Stimulated activated naive CD4-positive, alpha-beta T cell (primary cell): ENCODE data around the gene BCL3.
"Not testable (repeated sequence)": the region's sequence is repeated elsewhere in the genome, so short reads cannot be mapped to it uniquely, and the experiment has no call there.

Experiments
- DNase-seq, 6 experiments: peaks; one replicate each; lab custom pipeline; 2025; lab: John Stamatoyannopoulos, UW

BCL3 gene, protein sequence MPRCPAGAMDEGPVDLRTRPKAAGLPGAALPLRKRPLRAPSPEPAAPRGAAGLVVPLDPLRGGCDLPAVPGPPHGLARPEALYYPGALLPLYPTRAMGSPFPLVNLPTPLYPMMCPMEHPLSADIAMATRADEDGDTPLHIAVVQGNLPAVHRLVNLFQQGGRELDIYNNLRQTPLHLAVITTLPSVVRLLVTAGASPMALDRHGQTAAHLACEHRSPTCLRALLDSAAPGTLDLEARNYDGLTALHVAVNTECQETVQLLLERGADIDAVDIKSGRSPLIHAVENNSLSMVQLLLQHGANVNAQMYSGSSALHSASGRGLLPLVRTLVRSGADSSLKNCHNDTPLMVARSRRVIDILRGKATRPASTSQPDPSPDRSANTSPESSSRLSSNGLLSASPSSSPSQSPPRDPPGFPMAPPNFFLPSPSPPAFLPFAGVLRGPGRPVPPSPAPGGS

DNA sequence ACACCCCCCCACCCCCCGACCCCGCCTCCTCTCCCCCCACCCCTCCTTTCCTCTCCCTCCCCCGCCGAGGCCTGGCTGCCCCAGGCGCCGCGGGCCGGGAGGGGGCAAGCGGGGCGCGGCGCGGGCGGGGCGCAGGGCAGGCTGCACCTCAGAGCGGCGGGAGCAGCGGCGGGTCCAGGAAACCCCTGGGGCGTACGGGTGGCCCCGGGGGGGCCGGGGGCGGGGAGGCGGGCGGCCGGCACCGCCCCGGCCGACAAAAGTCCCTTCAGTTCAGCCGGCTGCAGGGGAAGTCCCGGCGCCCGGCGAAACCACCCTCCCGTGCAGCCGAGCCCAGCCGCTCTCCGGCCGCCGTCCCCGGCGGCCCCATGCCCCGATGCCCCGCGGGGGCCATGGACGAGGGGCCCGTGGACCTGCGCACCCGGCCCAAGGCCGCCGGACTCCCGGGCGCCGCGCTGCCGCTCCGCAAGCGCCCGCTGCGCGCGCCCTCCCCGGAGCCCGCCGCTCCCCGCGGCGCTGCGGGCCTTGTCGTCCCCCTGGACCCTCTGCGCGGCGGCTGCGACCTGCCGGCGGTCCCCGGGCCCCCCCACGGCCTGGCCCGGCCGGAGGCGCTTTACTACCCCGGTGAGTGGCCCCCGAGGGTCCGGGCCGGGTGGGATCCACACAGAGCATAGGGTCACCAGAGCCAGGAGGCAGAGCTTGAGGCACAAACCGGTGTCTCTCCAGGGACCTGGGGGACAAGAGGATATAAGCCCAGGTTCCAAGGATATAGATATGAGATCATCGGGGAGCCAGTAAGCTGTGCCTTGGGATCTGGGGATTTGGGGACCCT, at the start of gene BCL3:
Gene BCL3, plus strand, starts transcription at position 283 of the 829 bp plus-strand sequence. Its CDS starts 83 bp downstream, at position 366.
- peak in 5 of 6 experiments; percentile 41 to 66 (median 54) for DNase-seq

DNA sequence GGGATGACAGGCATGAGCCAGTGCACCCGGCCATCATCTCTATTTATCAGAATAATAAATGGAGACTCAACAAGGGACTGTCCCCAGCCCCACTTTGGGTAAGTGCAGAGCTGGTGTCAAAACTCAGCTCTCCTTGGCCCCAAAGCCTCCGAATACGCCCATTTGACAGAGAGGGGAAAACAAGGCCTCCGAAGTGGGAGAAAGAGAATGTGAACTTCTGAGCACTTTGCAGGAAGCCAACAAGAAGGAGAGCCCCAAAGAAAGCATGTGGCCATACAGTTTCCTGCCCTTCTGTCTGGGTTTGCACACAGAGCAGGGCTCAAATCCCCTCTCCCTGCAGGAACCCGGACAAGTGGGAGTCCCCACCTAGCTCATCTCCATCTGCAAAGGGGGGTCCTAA, 48.0 kb upstream of the BCL3 start:
- DNase-seq = no peak

DNA sequence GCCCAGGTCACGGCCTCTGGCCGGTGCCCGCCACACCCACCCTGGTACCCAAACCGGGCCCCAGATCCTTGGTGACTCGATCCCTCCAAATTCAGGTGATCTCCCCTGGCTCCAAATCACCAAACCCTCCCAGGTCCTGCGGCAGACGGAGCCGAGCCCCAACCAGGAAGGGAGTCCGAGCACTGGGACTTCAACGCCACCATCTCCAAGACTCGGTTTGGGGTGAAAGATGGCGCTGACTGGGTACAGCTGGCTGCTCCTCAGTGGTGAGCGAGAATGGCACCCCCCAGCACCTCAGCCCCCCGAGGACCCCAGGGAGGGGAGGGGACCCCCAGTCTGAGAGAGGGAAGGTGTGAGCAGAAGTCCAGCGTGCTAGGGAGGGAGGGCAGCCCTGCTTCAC, 47.3 kb upstream of the BCL3 start:
- no peak for DNase-seq

DNA sequence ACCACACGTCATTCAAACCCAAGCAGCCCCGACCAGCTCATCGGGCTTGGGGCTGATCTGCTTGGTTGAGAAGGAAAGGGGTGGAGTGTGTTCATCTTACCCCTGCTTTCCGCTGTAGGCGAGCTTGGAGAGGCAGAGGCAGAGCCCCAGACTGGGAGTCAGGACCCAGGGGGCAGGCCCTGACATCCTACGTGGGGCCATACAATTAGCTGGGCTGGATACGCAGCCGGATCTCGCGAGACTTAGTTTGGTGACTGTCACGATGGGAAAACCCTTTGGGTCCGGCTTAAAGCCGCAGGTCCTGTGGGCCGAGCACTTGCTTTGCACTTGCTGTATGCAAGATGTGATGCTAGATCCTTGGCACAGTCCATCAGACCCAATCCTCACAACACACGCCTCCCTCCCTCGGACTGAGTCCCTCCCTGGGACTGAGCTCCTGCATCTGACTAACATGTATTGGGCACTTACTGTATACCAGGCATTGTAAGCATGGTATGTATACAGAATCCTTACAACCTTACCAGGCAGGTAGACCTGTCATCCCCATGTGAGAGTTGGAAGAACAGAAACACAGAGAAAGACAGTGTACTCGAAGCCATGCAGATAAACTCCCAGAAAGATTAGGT, 45.8 kb upstream of the BCL3 start:
- no peak for DNase-seq

DNA sequence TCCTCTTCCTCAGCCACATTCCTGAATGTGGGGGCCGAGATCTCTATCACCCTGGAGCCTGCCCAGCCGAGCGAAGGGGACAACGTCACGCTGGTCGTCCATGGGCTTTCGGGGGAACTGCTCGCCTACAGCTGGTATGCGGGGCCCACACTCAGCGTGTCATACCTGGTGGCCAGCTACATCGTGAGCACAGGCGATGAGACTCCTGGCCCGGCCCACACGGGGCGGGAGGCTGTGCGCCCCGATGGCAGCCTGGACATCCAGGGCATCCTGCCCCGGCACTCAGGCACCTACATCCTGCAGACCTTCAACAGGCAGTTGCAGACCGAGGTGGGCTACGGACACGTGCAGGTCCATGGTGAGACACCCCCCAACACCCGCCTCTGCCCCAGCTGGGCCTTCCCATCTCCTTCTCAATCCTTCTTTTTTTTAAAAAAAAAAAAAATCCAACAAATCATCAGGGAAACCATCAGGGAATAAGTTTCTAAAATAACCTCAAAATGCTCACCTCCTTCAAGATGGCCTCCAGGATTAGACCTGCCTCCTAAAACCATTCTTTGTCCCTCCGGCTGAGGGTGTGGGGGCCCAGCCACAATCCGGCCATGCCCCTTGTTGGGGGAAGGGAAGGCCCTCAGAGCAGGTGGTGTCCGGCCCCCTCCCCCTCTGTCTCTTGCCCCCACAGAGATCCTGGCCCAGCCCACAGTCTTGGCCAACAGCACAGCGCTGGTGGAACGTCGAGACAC, 45.0 kb upstream of the BCL3 start:
- no peak for DNase-seq

DNA sequence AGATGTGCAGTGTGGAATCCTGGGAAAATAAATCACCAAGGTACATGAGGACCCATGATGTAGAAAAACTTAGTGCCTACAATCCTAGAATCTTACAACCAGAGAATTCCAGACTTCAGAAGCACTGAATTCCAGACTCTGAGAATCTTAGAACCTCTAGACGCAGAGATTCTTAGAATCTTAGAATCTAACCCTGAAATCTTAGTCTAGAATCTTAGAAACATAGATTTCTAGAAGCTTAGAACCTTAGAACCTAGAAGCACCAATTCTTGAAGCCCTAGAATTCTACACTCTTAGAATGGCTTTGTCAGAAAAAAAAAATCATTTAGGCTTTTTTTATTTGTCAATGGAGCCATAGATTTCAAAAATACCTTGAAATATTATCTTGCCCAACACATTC, 43.5 kb upstream of the BCL3 start:
- no peak for DNase-seq

DNA sequence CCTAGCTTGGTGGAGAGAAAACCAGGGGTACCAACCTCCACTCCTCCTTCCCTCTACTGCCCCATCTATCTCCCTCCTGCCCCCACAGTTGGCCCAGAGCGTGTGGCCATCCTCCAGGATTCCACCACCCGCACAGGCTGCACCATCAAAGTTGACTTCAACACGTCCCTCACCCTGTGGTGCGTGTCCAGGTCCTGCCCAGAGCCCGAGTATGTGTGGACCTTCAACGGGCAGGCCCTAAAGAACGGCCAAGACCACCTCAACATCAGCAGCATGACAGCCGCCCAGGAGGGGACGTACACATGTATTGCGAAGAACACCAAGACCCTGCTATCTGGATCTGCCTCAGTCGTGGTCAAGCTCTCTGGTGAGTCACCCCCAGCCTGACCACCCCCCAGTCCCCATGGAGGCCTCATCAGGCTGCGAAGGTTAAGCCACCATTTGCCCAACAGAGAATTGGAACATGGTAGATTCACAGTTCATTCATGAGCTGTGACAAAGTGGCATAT, 43.0 kb upstream of the BCL3 start:
- DNase-seq = no peak

DNA sequence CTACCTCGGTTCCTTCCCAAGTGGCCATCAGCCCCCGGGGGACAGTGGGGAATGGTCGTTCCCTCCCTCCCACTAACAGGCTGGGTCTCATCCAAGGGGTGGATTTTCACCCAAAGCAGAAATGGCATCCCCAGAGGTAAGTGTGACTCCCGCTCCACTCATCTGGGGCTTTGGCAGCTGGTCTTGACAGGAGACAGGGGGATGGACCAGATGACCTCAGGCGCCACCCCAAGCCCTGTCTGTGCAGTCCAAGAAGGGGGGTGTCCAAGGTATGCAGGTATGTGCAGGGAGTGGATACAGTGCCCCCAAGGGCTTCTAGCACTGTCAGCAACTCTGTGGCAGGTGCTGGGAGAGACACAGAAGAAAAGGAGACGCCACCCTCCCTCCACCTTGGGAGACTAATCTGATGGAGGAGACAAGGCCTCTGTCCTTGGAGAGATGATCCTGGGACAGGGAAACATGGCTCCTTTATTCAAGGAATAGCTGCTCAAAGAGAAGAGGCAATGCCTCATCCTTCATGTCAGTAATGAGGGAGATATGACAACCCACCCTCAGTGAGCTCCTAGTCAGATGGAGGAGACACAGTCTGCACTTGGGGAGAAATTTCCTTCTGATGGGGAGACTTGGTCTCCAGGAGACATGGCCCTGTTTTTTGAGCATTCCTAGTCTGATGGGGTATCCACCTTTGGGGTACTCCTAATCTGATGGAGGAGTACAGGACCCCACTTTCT, 41.8 kb upstream of the BCL3 start:
- no peak for DNase-seq

DNA sequence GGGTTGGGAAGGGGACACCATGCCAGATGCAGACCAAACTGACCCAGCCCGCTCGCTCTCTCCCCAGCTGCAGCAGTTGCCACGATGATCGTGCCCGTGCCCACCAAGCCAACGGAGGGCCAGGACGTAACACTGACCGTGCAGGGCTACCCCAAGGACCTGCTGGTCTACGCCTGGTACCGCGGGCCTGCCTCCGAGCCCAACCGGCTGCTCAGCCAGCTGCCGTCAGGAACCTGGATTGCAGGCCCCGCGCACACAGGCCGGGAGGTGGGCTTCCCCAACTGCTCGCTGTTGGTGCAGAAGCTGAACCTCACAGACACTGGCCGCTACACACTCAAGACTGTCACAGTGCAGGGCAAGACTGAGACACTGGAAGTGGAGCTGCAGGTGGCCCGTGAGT, 40.7 kb upstream of the BCL3 start:
- no peak for DNase-seq

DNA sequence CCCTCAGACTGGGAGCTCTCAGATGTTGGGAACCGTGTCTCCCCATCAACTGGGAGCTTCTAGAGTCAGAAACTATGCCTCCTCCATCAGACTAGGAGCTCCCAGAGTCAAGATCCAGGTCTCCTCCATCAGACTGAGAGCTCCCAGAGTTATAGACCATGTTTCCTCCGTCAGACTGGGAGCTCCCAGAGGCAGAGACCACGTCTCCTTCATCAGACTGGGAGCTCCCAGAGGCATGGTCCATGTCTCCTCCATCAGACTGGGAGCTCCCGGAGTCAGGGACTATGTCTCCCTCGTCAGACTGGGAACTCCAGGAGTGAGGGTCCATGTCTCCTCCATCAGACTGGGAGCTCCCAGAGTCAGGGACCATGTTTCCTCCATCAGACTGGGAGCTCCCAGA, 39.6 kb upstream of the BCL3 start:
- no peak for DNase-seq

DNA sequence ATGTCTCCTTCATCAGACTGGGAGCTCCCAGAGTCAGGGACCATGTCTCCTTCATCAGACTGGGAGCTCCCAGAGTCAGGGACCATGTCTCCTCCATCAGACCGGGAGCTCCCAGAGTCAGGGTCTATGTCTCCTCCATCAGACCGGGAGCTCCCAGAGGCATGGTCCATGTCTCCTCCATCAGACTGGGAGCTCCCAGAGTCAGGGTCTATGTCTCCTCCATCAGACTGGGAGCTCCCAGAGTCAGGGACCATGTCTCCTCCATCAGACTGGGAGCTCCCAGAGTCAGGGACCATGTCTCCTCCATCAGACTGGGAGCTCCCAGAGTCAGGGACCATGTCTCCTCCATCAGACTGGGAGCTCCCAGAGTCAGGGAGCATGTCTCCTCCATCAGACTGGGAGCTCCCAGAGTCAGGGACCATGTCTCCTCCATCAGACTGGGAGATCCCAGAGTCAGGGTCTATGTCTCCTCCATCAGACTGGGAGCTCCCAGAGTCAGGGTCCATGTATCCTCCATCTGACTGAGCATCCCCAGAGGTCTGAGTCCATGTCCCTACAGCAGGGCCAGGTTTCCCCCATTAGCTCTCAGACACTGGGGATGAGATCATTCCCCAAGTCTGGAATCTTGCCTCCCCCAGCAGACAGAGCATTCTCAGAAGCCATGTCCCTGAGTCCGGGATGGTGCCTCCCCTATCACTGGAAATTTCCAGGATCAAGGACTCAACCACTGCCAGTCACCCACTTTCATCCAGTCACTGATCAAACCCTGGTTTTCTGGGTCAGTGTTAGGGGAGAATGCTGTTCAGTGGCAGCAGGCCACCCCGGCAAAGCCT, 38.9 kb upstream of the BCL3 start:
- DNase-seq = not testable (repeated sequence)

DNA sequence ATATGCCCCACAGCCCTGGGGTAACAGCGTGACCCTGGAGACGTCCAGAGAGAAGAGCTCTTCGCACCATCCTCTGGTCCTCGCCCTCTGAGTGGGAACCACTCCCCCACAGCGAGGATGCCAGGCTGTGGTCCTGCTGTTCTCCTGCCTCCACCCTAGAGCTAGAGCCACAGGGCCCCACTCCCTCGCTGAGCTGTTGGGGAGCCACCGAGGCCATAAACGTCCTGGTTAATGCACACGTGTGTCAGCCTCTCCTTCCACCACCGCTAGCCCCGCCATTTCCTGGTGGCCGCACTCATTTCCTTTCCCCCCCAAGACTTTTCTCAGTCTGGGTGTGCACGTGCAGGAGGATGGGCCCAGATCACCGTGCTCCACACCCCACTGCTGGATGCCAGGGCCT, 38.0 kb upstream of the BCL3 start:
- DNase-seq = no peak

DNA sequence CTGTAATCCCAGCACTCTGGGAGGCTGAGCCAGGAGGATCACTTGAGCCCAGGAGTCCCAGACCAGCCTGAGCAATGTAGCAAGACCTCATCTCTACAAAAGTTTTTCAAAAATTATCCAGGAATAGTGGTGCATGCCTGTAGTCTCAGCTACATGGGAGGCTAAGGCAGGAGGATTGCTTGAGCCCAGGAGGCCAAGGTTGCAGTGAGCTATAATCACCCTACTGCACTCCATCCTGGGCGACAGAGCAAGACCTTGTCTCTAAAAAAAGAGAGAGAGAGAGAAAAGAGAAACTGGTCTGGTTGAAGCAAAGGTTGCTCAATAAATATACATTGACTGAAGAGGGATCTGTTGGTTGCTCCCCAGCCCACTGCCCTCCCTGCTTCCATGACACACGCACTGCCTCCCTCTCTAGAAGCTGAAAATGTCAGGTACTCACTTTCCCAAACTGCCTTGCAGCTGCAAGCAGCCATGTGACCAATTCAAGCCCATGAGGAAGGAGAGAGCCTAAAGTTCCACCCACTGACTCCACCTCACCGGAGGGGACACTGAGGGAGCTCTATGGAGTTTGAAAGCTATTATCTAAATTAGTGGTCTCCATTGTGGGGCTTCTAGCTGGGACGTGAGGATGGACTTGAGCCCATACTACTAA, 35.5 kb upstream of the BCL3 start:
- DNase-seq = no peak

DNA sequence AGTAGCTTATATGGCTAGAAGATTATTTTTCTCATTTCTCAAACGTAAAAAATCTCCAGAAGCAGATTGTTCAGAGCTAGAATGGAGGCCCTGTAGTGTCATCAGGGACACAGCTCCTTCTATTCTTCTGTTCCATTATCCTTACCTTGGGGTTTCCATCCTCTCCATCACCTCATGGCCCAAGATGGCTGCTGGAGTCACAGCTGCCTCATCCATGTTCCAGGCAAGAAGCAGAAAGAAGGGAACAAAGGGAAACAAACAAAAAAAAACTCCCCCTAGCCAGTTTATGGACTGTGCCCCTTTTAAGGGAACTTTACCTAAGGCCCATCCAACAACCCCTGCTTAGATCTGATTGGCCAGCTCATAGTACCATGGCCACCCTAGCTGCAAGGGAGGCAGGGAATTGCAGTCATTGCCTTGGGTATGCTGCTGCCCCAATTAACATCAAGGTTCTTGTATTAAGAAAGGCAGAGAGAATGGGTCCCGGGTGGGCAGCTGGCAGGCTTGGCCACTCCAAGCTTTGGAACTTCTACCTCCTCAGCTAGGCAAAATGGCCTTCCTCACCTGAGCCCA, 33.8 kb upstream of the BCL3 start:
- DNase-seq = no peak

DNA sequence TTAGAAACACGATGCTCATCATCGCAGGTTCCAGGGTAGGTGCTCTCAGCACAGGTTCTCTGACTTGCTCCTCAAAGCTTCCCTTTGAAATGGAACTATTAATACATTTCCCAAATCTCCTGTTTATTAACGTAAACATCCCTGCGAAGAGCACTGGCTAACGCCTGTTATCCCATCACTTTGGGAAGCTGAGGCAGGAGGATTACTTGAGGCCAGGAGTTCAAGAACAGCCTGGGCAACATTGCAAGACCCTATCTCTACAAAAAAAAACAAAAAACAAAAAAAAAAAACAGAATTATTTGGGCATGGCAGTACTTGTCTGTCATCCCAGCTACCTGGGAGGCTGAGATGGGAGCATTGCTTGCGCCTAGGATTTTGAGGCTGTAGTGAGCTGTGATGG, 30.9 kb upstream of the BCL3 start:
- DNase-seq = no peak

DNA sequence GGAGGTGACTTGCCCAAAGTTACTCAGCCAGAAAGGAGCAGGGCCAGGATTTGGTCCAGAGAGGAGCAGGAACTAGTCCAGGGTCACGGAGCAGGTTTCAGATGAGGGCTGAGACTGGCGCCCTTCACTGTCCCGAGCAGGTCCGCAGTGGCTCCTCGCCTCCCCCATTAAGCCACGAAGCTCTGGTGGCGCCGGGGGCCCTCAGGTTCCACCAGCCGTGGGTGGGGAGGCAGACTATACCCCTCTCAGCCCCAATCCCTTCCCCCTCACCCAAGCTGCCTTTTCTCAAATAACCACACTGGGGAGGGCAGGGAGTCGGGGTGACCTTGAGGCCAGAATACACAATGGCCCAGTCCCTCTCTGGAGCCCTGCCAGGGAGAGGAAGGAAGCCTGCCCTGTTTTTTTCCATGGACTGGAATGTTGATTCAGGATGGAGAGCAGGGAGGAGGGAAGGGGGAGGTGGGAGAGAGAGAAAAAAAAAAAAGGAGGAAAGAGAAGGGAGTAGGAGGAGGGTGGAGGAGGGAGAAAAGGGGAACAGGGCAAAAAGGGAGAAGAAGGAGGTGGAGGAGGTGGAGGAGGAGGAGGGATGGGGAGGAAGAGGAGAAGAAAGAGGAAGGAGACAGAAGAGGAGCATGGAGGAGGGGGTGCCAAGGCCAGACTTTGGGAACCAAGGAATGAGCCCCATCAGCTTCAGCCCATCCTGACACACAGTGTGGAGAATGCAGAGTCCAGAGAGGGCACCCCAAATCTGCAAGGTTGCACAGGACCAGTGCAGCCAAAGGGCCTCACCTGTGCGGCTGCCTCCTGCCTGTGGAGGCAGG, 29.9 kb upstream of the BCL3 start:
- DNase-seq = no peak

DNA sequence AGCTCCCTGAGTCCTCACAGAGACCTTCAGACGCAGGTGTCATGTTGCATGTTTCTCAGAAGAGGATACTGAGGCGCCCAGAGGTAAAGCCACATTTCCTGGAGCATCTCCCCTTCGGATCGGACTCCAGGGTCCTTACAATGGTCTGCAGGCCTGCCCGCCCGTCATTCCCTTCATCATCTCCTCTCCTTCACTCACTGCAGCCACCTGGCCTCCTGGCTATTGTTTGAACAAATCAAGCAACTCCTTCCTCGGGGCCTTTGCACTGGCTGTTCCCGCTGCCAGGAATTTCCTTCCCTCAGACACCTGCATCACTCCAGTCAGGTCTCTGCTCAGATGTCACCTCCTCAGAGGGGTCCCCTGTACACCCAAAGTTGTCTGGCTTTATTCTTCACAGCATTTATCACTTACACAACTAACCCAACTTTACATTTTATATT, 29.2 kb upstream of the BCL3 start:
- DNase-seq = no peak

DNA sequence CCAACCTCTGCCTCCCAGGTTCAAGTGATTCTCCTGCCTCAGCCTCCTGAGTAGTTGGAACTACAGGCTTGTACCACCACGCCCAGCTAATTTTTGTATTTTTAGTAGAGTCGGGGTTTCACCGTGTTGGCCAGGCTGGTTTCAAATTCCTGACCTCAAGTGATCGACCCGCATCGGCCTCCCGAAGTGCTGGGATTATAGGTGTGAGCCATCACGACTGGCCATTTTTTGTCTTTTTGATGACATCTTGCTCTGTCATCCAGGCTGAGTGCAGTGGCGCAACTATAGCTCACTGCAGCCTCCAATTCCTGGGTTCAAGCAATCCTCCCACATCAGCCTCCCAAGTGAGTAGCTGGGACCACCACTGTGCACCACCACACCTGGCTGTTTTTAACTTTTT, 28.1 kb upstream of the BCL3 start:
- not testable (repeated sequence) for DNase-seq
